Left lobe of liver (tissue), 2 donors: ENCODE data around the gene SUPV3L1. TPM values are rescaled to one million over a fixed set of nuclear protein-coding genes. Genes with fewer than 3 reads are reported as not detected.

Experiments used
- ATAC-seq: fragments of 200-7000 bp; cut with Tn5 transposase; one replicate; pipeline ENCODE4 v1.9.1; 2020; ENCODE audit warnings: mild to moderate bottlenecking, moderate library complexity
- DNase-seq: peaks from one replicate; pipeline ENCODE4 v3.0.0-alpha.2; 2020; ENCODE audit warnings: low spot score
- total RNA-seq: library from RNA; stranded (reverse); gene quantifications from one replicate; pipeline ENCODE4 v1.2.1, GENCODE V29; 2021
- donor health status: DM: no; HTN: no; CAD: no; lungs with moderate emphysema.
- donor health status: DM: no; HTN: yes; CAD: no.

SUPV3L1 gene
- total RNA-seq, 1 donor from 2014 or later = 15.7 TPM

DNA sequence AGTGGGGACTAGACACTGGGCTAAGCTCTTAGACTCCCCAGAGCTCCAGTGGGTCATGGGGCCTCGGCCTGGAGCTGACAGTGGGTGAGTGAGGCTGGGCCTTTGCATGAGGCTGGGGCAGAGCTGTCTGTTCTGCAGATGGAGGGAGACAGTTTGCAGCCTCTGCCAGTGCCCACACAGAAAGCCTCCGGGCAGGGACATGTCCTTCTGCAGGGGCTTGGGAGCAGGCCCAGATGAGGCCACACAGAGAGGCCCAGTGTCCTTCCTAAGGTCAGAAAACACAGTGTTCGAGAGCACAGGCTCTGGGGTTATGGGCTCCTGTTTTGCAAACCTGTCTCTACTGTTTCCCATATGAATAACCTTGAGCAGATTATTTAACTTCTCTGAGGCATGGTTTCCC, 73.1 kb downstream of the SUPV3L1 start:
- ATAC-seq (no peak), DNase-seq (no peak)

DNA sequence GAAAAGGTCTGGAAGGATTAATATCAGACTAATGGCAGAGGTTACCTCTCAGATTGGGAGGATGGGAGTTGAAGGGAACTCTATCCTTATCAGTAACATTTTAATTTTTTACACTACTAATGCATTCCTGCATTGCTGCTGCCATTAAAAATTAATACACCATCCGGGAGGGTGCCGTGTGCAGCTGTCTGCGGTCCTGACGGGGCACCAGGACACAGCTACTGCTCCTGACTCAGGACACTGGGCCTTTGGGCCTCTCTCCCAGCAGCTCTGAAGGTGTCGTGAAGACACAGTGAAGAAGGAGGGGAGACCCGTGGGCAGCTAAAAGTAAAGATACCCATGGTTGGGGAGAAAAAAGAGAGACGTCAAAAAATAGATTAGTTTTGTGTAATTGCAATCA, 74.8 kb downstream of the SUPV3L1 start:
- ATAC-seq (no peak), DNase-seq (no peak)

Other genes starting within 250 kb of the SUPV3L1 start
- 14.0 TPM for gene DDX21, start 224.1 kb upstream of the SUPV3L1 start, total RNA-seq
- gene KIFBP, start 191.4 kb upstream of the SUPV3L1 start, total RNA-seq = 8.2 TPM
- 29.1 TPM for gene SRGN, start 92.1 kb upstream of the SUPV3L1 start, total RNA-seq
- 15.1 TPM for gene VPS26A, start 56.1 kb upstream of the SUPV3L1 start, total RNA-seq
- 0.65 TPM for gene HKDC1, start 40.1 kb downstream of the SUPV3L1 start, total RNA-seq
- gene HK1, start 98.3 kb downstream of the SUPV3L1 start, total RNA-seq = 6.8 TPM
- gene TACR2, start 236.7 kb downstream of the SUPV3L1 start, total RNA-seq = not detected